ENCODE data around the gene HES5.

HES5 gene

GRCh38 chr1:2497891-2498290 lies 32.2 kb downstream of the HES5 start:
- H3K4me1 ChIP-seq (ENCODE audit: control insufficient read depth, insufficient read depth, low read length), result no peaks in the 10 kb centered on the region
- H3K4me3 ChIP-seq (ENCODE audit: low read depth, low read length), result no peak overlapping the region
- H3K9me3 ChIP-seq (ENCODE audit: control insufficient read depth, insufficient read depth, low read length), result no peaks in the 10 kb centered on the region
- no peak overlapping the region for H3K9ac ChIP-seq (ENCODE audit: low read depth, low read length)
- H3K36me3 ChIP-seq (ENCODE audit: control insufficient read depth, insufficient read depth, low read length), result no peaks in the 10 kb centered on the region
- no peaks in the 10 kb centered on the region for H3K27me3 ChIP-seq (ENCODE audit: control insufficient read depth, insufficient read depth, low read length)

GRCh38 chr1:2496746-2497145 lies 33.3 kb downstream of the HES5 start:
- H3K9me3 ChIP-seq (ENCODE audit: control insufficient read depth, insufficient read depth, low read length), result no peaks in the 10 kb centered on the region
- no peak overlapping the region for H3K4me3 ChIP-seq (ENCODE audit: low read depth, low read length)
- no peaks in the 10 kb centered on the region for H3K36me3 ChIP-seq (ENCODE audit: control insufficient read depth, insufficient read depth, low read length)
- no peak overlapping the region for H3K9ac ChIP-seq (ENCODE audit: low read depth, low read length)
- H3K27me3 ChIP-seq (ENCODE audit: control insufficient read depth, insufficient read depth, low read length), result no peaks in the 10 kb centered on the region
- no peaks in the 10 kb centered on the region for H3K4me1 ChIP-seq (ENCODE audit: control insufficient read depth, insufficient read depth, low read length)

- no peak overlapping the region for H3K9ac ChIP-seq (ENCODE audit: low read depth, low read length)
- no peak overlapping the region for H3K4me3 ChIP-seq (ENCODE audit: low read depth, low read length)
- no peaks in the 10 kb centered on the region for H3K4me1 ChIP-seq (ENCODE audit: control insufficient read depth, insufficient read depth, low read length)
- no peaks in the 10 kb centered on the region for H3K27me3 ChIP-seq (ENCODE audit: control insufficient read depth, insufficient read depth, low read length)
- H3K36me3 ChIP-seq (ENCODE audit: control insufficient read depth, insufficient read depth, low read length), result no peaks in the 10 kb centered on the region
- no peaks in the 10 kb centered on the region for H3K9me3 ChIP-seq (ENCODE audit: control insufficient read depth, insufficient read depth, low read length)
Measured at GRCh38 chr1:2496087-2496622, 33.9 kb downstream of the HES5 start.

- Histone ChIP-seq H3K4me1 (ENCODE audit: control insufficient read depth, insufficient read depth, low read length) (no peaks in the 10 kb centered on the region), H3K9ac (ENCODE audit: low read depth, low read length) (no peak overlapping the region), H3K27me3 (ENCODE audit: control insufficient read depth, insufficient read depth, low read length) (no peaks in the 10 kb centered on the region)
Measured at GRCh38 chr1:2495546-2495945, 34.5 kb downstream of the HES5 start.

GRCh38 chr1:2495026-2495425 lies 35.0 kb downstream of the HES5 start:
- no peaks in the 10 kb centered on the region for H3K27me3 ChIP-seq (ENCODE audit: control insufficient read depth, insufficient read depth, low read length)
- H3K9me3 ChIP-seq (ENCODE audit: control insufficient read depth, insufficient read depth, low read length), result no peaks in the 10 kb centered on the region
- H3K36me3 ChIP-seq (ENCODE audit: control insufficient read depth, insufficient read depth, low read length), result no peaks in the 10 kb centered on the region
- no peaks in the 10 kb centered on the region for H3K4me1 ChIP-seq (ENCODE audit: control insufficient read depth, insufficient read depth, low read length)
- H3K9ac ChIP-seq (ENCODE audit: low read depth, low read length), result no peak overlapping the region
- no peak overlapping the region for H3K4me3 ChIP-seq (ENCODE audit: low read depth, low read length)

More at GRCh38 chr1:2495546-2495945, 34.5 kb downstream of the HES5 start:
- Histone ChIP-seq H3K9me3 (ENCODE audit: control insufficient read depth, insufficient read depth, low read length) (no peaks in the 10 kb centered on the region), H3K36me3 (ENCODE audit: control insufficient read depth, insufficient read depth, low read length) (no peaks in the 10 kb centered on the region), H3K4me3 (ENCODE audit: low read depth, low read length) (no peak overlapping the region)

GRCh38 chr1:2494323-2494693 lies 35.8 kb downstream of the HES5 start:
- Histone ChIP-seq H3K4me3 (ENCODE audit: low read depth, low read length) (no peak overlapping the region), H3K27me3 (ENCODE audit: control insufficient read depth, insufficient read depth, low read length) (no peaks in the 10 kb centered on the region), H3K9ac (ENCODE audit: low read depth, low read length) (no peak overlapping the region), H3K9me3 (ENCODE audit: control insufficient read depth, insufficient read depth, low read length) (no peaks in the 10 kb centered on the region), H3K4me1 (ENCODE audit: control insufficient read depth, insufficient read depth, low read length) (no peaks in the 10 kb centered on the region), H3K36me3 (ENCODE audit: control insufficient read depth, insufficient read depth, low read length) (no peaks in the 10 kb centered on the region)

- Histone ChIP-seq H3K27me3 (ENCODE audit: control insufficient read depth, insufficient read depth, low read length) (no peaks in the 10 kb centered on the region), H3K4me3 (ENCODE audit: low read depth, low read length) (no peak overlapping the region), H3K9me3 (ENCODE audit: control insufficient read depth, insufficient read depth, low read length) (no peaks in the 10 kb centered on the region), H3K36me3 (ENCODE audit: control insufficient read depth, insufficient read depth, low read length) (no peaks in the 10 kb centered on the region), H3K4me1 (ENCODE audit: control insufficient read depth, insufficient read depth, low read length) (no peaks in the 10 kb centered on the region), H3K9ac (ENCODE audit: low read depth, low read length) (no peak overlapping the region)
Measured at GRCh38 chr1:2493691-2494322, 36.3 kb downstream of the HES5 start.

GRCh38 chr1:2493218-2493617 lies 36.8 kb downstream of the HES5 start:
- Histone ChIP-seq H3K27me3 (ENCODE audit: control insufficient read depth, insufficient read depth, low read length) (no peaks in the 10 kb centered on the region), H3K4me1 (ENCODE audit: control insufficient read depth, insufficient read depth, low read length) (no peaks in the 10 kb centered on the region), H3K4me3 (ENCODE audit: low read depth, low read length) (no peak overlapping the region), H3K9ac (ENCODE audit: low read depth, low read length) (no peak overlapping the region), H3K9me3 (ENCODE audit: control insufficient read depth, insufficient read depth, low read length) (no peaks in the 10 kb centered on the region), H3K36me3 (ENCODE audit: control insufficient read depth, insufficient read depth, low read length) (no peaks in the 10 kb centered on the region)

GRCh38 chr1:2492091-2492490 lies 38.0 kb downstream of the HES5 start:
- Histone ChIP-seq H3K9me3 (ENCODE audit: control insufficient read depth, insufficient read depth, low read length) (no peaks in the 10 kb centered on the region), H3K36me3 (ENCODE audit: control insufficient read depth, insufficient read depth, low read length) (no peaks in the 10 kb centered on the region), H3K4me3 (ENCODE audit: low read depth, low read length) (no peak overlapping the region), H3K9ac (ENCODE audit: low read depth, low read length) (no peak overlapping the region), H3K4me1 (ENCODE audit: control insufficient read depth, insufficient read depth, low read length) (no peaks in the 10 kb centered on the region), H3K27me3 (ENCODE audit: control insufficient read depth, insufficient read depth, low read length) (no peaks in the 10 kb centered on the region)

- Histone ChIP-seq H3K9ac (ENCODE audit: low read depth, low read length) (no peak overlapping the region), H3K27me3 (ENCODE audit: control insufficient read depth, insufficient read depth, low read length) (no peaks in the 10 kb centered on the region), H3K4me1 (ENCODE audit: control insufficient read depth, insufficient read depth, low read length) (no peaks in the 10 kb centered on the region), H3K36me3 (ENCODE audit: control insufficient read depth, insufficient read depth, low read length) (no peaks in the 10 kb centered on the region), H3K9me3 (ENCODE audit: control insufficient read depth, insufficient read depth, low read length) (no peaks in the 10 kb centered on the region), H3K4me3 (ENCODE audit: low read depth, low read length) (no peak overlapping the region)
Measured at GRCh38 chr1:2489615-2490014, 40.4 kb downstream of the HES5 start.

- H3K4me1 ChIP-seq (ENCODE audit: control insufficient read depth, insufficient read depth, low read length), result no peaks in the 10 kb centered on the region
- H3K9ac ChIP-seq (ENCODE audit: low read depth, low read length), result no peak overlapping the region
- no peaks in the 10 kb centered on the region for H3K27me3 ChIP-seq (ENCODE audit: control insufficient read depth, insufficient read depth, low read length)
- no peaks in the 10 kb centered on the region for H3K36me3 ChIP-seq (ENCODE audit: control insufficient read depth, insufficient read depth, low read length)
- no peak overlapping the region for H3K4me3 ChIP-seq (ENCODE audit: low read depth, low read length)
- H3K9me3 ChIP-seq (ENCODE audit: control insufficient read depth, insufficient read depth, low read length), result no peaks in the 10 kb centered on the region
Measured at GRCh38 chr1:2488688-2489087, 41.4 kb downstream of the HES5 start.

- H3K4me3 ChIP-seq (ENCODE audit: low read depth, low read length), result no peak overlapping the region
- no peaks in the 10 kb centered on the region for H3K4me1 ChIP-seq (ENCODE audit: control insufficient read depth, insufficient read depth, low read length)
- no peaks in the 10 kb centered on the region for H3K27me3 ChIP-seq (ENCODE audit: control insufficient read depth, insufficient read depth, low read length)
- no peaks in the 10 kb centered on the region for H3K9me3 ChIP-seq (ENCODE audit: control insufficient read depth, insufficient read depth, low read length)
- no peaks in the 10 kb centered on the region for H3K36me3 ChIP-seq (ENCODE audit: control insufficient read depth, insufficient read depth, low read length)
- H3K9ac ChIP-seq (ENCODE audit: low read depth, low read length), result no peak overlapping the region
Measured at GRCh38 chr1:2486558-2486957, 43.5 kb downstream of the HES5 start.
